Mesenteric fat pad (tissue), 1 donor: ENCODE results near the gene ZBTB20. TPM values are rescaled to one million over a fixed set of nuclear protein-coding genes. Genes with fewer than 3 reads are reported as not detected.

ENCODE experiments used
- DNase-seq: peaks from one replicate; pipeline ENCODE4 v3.0.0-alpha.2; 2020; ENCODE audit warnings: low spot score
- total RNA-seq: library from RNA; stranded (reverse); fragmentation: NEBNext Ultra II Directional; extraction: Animal tissue kit (Norgen Biotek cat#: 25700); gene quantifications from one replicate; pipeline ENCODE4 v1.2.1, GENCODE V29; 2021
- donor health status: DM: yes; HTN: yes; CAD: no.

ZBTB20 gene
- total RNA-seq, 1 donor from 2014 or later = 54.4 TPM

DNA sequence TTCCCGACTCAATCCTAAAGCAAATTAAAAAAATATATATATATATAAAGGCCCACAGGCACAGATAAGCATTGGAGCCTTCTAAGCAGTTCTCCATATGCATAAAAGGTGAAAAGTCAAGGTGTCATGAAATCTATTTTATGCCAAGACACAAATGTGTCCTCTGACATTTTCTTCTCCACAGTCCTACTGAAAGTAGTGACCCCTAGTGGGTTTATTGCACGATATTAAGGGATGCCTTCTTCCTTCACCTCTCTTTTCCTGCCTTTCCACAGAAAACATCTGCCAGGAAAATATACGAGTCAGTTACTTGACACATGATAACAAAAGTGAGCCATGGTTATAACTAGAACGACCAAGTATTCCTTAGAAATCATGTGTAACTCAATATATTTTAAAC, 550.1 kb downstream of the ZBTB20 start:
- no peak for DNase-seq

DNA sequence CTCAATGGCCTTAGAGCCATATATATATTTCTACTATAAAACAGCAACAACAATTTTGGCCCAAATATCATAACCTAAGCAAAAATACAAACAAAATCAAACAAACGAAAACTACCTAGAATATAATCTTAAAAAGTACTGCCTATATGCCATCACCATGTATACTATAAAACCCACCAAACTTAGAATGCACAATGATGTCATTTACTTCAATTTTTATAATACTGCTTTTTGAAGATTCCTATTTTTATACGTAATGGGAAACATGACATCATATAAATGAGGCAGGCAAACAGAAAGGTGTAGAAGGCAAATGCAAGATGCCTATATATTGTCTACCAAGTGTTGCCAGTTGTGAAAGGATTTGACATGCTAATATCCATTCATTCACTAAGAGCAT, 550.9 kb downstream of the ZBTB20 start:
- no peak for DNase-seq

DNA sequence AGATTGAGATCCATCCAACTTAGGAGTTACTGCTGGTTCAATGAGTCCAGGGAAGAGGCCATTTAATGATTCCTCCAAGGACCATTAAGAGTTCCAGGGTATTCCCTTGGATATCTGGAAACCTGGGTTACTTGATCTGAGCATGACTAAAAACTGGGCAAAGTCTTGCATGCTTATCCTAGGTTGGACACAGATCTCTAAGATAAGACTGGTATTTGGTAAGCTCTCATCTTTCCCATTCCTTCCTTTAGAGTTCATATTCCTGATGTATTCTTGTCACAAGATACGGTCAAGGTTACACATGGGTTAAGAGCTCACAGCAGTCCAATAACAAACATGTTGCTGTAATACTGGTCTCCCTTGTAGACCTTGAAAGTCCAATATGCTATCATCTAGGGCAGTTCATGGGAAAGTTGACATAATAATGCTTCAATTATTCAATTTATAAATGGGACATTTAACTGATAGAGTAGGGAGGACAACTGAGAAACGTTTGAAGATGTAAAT, 551.5 kb downstream of the ZBTB20 start:
- no peak for DNase-seq

DNA sequence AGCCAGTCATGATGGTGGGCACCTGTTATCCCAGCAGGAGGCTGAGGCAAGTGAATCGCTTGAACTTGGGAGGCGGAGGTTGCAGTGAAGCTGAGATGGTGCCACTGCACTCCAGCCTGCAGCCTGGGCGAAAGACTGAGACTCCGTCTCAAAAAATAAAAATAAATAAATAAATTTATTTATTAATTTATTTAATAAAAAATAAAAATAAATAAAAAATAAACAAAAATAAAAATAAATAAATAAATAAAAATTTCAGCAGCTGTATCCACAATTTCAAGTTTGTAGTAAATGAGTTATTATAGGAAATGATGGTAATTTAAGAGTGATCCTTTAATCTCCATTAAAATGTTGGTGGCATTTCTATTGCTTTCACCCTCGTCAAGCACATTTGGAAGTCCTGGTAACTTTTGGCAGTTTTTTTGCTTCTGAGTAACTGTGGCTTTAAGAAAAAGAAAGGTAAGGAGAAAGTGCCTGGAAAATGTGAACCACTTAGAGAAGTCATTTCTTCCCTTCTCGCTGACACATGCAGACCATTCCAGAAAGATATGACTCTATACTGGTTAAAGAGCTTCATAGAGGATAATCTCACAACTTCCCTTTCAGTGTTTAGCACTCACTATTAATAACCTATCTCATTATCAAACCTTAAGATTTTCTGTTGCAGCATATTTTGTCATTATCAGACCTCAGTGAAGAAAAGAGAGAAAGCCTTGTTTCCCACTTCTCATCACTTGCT, 556.6 kb downstream of the ZBTB20 start:
- DNase-seq = no peak

DNA sequence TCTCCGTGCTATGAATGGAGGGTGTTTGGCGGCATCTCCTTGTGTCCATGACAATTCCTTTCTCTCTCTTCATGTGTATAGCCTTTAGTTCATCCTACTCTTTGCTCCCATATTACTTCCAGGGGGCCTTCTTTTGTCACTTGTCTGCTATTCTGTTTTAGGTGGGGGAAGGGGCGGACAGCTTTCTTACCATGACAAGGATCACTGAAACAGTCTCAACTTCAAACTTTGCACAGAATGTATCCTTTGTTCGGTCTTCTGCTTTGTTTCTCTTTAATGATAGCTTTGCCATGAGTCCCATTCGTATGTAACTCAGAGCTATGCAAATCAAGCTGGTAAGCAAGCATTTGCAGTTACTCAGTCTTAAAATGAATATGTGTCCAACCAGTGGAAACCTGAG, 559.1 kb downstream of the ZBTB20 start:
- DNase-seq = no peak

DNA sequence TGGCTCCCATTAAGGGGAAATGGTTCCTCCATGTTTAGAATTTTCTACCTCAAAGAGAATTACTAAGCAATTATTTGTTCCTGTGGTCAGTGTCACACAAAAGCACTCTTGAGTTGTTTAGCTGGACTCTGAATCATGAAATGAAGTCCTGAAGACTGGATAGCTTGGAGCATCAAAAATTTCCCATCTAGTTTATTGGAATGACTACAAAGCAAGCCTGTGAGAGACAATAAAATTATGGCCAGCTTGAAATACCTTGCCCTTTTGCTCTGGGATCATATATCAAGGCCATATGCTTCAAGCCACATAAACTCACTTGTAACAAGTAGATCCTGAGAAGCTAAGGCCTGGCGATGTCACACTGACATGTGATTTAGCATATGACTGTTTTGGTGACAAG, 561.0 kb downstream of the ZBTB20 start:
- no peak for DNase-seq

DNA sequence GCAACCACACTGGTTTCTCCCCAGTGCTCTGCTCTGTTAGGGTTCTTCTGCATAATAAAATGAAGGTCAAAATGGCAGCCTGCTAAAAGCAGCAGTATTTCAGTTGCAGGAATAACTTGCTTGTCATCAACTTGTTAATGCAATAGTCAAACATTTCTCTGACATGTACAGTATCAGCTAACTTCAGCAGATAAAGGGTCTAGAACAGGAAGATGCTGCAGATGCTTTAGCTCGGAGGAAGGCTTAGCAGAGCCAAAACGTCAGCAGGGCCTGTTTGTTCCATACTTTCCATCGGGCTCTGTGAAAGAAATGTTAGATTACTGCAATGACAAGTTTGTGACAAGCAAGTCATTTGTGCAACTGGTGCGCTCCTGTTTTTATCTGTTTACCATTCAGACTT, 561.4 kb downstream of the ZBTB20 start:
- no peak for DNase-seq

DNA sequence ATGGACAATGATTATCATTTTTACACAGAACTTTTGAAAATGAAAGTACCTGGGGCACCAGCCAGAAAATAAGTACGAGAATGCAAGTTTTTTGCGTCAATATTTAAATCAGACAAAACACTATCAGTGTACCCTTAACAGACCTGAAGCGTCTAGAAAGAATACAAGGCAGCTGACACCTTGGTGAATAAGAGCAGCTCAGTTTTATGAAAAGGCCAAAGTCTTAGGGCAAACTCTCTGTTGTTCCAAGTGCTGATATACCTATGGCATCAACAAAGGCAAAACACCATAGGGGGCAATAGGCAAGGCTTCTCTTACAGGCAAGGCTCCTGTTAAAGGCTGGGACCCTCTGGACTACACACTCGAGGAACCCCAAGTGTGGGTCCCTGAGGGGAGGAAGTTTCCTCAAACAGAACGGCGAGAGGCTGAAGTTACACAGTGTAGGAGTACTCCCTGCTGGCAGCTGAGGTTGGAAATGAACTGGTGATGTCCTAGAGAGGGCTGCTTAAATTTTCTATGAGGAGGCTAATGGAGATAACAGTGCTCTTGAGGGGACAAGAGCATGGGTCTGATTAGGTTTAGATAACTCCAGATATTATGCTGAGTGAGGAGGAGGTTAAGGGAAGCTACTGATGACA, 562.2 kb downstream of the ZBTB20 start:
- no peak for DNase-seq

DNA sequence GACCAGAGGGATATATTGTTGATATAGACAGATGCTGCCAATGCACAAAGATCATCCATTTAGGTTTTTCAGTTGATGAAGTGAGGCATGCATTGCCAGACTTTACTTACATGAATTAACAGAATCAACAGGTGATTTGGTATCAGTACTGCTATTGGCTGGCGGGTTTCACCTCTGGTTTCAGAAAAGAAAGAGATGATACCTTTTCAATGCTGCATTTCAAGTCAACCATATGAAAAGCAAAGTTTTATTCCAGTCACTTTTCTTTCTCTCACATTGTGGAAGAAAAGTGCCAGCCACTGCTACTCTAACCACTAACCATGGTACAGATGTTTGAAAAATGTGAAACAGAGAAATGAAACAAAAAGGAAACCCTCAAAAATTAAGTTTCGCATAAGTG, 564.2 kb downstream of the ZBTB20 start:
- DNase-seq = no peak

DNA sequence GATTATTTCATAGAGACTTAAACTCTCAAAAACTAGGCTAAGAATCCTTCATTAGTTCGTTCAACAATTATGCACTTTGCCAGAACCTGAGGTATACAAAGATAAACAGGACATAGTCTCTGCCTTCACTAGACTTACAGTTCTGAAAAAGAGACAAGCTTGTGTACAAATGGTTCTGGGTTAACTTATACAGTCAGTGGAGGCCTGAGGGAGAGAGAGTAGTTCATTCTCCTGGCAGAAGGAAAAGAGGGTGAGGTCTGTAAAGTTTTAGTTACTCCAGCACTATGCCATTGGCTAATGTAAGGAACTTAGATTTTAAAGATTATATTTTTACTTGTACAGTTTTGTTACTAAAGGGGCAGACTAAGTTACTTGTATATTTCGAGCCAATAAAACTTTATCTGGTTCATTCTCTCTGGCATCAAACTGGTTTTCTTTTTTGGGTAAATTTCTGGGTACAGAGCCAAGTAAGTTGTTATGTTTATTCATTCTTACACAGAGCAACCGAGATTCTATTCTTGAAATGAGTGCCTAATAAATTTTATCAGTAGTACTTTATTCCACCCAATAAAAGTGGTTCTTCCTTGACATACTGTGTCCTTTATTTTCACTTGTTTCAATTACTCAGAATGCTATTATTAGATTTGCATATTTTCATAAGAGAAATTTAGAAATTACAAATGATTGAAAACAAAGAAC, 574.6 kb downstream of the ZBTB20 start:
- no peak for DNase-seq

DNA sequence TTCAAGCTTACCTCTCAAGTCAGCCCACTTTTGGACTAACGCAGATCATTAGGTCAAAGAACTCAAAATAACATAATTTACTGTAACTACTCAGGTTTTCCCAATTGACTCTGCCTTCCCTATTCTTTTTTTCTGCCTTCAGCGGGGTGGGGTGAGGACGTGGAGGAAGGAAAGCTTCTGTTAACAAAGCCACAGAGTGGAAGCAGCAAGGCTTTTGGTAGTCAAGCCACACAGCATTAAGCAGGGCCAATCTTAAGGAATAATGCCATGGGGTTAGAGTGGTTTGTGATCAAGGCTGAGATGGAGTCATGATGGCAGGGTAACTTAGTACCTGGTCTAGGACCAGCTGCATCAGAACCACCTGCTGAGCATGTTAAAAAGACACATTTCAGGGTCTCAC, 575.7 kb downstream of the ZBTB20 start:
- DNase-seq = no peak

DNA sequence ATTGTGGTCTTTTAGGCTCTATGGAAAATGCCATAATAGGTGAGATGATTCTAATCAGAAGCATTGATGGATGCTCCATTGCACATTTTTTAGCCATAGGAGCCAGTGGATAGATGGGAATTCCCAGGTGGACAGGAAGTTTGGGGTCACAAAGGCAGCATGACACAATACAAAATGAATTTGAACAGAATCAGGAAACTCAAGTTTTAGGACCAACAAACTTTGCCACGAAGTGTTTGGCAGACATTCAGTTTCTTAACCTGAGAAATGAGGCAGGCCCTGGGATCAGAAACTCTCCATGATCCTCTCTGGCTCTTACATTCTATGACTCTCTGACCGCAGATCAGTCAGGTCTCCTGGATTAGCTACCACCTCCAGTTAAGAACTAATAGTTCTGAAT, 577.9 kb downstream of the ZBTB20 start:
- DNase-seq = no peak

DNA sequence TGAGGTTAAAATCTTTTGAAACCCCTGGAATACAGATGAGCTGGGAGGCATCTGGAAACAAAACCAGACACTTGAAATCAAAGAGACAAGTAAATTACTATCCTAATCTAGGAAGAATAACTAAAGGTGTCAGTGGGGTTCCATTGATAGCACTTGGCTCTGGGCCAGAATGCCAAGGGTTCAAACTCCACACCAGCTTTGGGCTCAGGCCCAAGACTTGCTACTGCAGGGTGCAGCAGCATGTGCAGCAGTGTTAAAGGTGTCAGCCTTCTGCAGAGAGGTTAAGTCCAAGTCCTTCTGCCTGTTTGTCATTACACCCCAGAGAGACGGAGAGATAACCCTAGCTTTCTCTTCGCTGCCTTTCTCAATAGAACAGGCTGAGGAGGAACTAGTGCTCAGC, 579.3 kb downstream of the ZBTB20 start:
- no peak for DNase-seq

DNA sequence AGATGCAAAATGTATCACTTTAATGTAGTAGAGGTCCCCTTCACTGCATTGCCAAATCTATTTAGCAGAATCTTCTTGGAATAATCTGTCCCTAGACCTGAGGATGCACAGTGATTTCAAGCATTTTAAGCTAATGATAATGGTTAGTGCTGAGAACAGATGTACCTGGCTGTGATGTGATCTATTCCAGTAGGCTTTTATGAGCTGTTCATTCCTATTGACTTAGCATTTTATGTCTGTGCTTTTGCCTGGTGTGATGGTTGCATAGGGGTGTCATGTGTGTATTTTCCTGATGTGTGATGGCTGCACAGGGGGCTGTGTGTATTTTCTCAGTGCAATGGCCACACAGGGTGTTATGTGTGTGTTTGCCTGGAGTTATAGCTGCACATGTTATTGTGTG, 580.3 kb downstream of the ZBTB20 start:
- DNase-seq = no peak

DNA sequence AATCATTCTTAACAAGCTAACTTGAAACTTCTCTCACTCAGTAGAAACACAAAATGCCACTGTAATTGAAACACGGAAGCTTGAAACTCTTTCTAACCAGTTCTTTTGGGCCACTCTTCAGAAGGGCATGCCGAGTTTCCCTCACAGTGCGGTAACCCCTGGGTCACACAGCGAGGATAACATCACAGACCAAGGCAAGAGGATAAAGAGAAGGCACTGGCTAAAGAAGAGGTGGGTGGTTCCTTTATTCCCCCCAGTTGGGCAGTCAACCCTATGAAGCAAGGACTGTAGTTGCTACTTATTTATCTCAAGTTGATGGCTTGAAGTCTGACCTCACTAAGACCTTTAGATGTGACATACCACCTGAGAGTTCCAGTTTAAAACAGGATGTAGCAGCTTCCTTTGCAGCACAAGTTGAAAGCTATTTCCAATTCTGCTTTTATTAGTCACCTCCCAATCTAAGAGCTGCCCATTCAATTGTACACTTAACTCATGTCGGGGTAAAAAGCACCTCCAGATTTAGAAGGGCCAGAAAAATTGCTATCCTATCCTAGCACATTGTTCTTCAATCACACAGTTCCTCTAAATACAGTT, 580.8 kb downstream of the ZBTB20 start:
- DNase-seq = no peak

DNA sequence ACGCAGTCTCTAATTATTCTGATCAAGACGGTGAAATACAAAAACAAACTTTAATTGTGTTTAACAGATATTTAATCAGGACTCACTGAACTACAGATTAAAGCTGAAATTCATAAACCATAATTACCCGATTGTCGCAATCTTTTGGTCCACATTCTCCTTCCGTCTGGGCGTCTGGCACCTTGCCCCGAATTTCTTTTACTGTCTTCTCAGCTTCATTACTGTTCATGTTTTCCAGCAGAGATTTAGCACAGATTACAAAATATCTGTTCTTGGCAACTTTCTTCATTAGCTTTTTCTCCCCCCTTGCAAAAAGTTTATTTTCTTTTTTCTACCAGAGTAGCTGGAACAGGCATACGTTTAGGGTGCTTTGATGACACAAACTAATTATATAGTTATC, 581.9 kb downstream of the ZBTB20 start:
- no peak for DNase-seq

DNA sequence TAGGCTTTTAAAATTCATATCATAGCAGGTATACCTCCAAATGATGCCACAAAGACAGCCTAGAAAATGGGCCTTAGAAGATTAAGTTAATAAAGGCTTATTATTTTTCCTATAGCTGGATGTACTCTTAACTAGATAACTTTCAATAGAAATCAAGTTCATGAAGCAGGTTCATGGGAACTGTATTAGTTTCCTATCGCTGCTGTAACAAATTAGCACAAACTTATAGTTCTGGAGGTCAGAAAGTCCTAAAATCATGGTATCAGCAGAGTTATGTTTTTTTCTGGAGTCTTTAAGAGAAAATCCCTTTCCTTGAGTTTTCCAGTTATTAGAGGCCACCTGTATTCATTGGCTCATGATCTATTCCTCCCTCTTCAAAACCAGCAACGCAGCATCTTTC, 583.4 kb downstream of the ZBTB20 start:
- no peak for DNase-seq

DNA sequence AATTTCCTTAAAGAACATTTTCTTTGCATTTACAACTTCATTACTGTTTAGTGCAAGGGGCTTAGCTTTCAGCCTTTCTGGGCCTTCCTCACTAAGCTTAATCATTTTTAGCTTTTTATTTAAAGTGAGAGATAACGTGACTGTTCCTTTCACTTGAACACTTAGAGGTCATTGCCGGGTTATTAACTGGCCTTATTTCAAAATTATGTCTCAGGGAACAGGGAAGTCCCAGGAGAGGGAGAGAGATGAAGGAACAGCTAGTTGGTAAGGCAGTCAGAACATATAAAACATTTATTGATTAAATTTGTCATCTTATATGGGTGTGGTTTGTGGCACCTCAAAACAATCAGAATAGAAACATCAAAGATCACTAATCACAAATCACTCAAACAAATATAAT, 584.5 kb downstream of the ZBTB20 start:
- no peak for DNase-seq

DNA sequence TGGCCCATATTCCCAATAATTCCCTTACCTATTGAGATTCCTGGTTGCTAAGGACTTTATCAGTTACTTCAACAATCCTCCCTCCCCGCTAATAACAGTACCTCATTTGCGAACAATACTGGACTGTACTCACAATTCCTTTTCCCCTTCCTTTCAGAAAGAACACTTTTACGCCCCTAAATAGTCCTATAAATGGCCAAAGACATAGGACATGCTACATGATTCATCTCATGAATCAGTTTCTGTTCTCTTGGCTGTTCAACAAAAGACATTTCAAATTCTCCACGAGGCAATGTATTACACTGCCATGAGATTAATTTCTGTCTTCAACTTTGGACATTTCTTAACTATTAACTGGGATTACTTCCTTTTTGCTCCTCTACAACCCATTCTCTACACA, 588.8 kb downstream of the ZBTB20 start:
- DNase-seq = no peak

DNA sequence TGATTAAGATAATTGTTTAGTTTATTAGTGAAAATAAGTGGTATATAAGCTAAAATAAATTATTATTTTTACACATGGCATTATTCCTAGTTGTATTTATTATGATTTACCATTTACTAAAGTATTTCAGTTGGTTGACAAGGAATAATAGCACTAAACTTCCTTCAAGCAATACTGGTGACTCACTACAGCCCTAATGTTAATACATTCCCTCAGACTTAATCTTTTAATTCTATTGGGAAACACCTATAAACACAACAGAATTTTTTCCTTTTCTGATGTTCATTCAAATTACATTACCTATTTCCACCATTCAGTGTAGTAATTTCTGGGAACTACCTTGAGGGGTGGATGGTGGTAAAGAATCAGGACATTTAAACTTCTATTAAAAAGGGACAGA, 589.3 kb downstream of the ZBTB20 start:
- DNase-seq = no peak

DNA sequence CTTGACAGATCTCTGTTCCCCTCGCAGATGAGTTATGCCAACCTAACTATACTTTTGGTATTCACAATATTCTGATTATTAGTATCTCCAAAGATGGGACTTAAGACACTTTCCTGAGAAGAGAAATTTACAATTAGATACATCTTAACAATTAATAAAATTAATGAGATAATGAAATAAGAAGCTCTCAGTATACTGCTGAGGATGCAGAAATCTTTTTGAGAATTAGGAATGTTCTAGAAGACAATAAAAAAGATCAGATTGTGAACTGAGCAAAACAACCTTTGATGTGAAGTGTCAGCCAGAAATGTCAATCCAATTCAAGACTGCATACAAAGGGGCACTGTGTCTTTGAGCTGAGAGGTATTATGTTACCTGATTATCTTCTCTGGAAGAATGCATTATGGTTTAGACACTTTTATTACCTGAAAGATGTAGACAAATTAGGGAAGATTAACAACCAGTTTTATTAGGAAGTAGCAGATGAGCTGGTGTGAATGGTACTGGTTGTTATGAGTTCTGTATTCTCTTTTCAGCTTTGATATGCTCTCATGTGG, 590.4 kb downstream of the ZBTB20 start:
- DNase-seq = no peak

DNA sequence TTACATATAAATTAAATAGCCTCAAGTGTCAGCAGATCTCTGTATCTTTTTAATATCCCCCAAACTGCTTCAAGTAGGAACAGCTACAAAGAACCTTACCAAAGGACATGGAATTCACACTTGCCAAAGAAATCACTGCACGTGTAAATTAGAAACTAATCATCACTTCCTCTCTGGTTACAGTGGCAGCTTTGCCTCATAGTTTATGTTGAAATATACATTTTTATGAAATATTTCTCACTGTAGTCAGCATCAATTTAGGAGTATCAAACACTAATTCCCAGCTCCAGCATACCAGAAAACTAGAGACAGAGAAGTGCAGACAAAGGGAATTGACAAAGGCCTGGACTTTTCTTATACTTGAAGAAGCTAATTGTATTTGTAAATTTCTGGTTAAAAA, 592.4 kb downstream of the ZBTB20 start:
- DNase-seq = no peak
